GDM1 (cell line): Measurements from ENCODE around the gene LRRC45.
"Not testable (repeated sequence)": the region's sequence is repeated elsewhere in the genome, so short reads cannot be mapped to it uniquely, and the experiment has no call there.

ENCODE experiments used
- DNase-seq: peaks from one replicate; lab custom pipeline; 2025; lab: John Stamatoyannopoulos, UW

LRRC45 gene

DNA sequence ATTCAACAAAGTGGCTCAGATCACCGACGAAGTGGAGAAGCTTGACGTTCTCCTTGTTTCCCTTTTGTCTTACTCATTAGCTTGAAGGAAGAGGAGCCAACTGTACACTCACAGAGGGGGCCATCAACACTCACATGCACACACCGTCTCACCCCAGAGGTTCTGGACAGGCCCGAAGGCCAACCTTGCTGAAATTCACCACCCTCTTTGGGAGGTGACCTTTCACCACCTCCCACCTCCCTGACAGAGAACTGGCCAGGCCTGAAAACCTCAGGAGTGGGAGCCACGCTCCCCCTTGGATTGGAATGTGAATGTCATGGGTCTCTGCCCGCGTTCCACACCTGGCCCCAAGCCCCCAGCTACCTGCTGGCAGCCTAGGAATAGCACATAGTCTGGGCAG lies 12.4 kb downstream of the LRRC45 start:
- DNase-seq, result no peak

DNA sequence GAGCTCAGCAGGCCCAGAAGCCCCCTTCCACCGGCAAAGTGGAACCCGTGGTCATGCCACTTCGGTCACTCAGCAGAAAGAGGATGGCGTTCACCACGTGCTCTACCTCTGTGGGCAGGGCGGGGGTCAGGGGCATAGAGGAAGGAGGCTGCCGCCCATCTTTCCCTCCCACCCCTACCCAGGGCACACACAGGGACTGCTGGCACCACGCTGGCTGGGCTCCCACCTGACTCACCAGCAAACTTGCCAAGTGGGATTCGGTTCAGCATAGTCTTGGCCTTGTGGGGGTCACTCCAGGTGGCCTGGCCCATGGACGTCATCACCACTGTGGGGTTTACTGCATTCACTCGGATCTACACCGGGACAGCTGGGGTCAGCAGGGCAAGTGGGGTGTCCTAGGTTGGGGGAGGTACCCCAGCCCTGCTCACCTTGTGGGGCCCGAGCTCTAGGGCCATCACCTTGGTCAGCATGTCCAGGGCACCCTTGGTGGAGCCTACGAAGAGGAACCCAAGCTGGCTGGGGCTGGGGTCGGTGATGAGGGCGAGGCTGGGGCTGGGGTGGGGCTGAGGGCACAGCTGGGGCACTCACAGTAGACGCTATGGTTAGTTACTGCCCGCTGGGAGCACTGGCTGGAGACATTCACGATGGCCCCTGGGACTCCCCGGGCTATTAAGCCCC lies 13.0 kb downstream of the LRRC45 start:
- no peak for DNase-seq

GRCh38 chr17:82036634-82037091 lies 13.6 kb downstream of the LRRC45 start:
- DNase-seq, result no peak

GRCh38 chr17:82037092-82037888 lies 14.2 kb downstream of the LRRC45 start, which contains the start of gene DCXR:
TSS of gene DCXR (minus strand) at chr17:82037697. CDS start at chr17:82037682, 15 bp downstream.
- DNase-seq, result peak; percentile 92

DNA sequence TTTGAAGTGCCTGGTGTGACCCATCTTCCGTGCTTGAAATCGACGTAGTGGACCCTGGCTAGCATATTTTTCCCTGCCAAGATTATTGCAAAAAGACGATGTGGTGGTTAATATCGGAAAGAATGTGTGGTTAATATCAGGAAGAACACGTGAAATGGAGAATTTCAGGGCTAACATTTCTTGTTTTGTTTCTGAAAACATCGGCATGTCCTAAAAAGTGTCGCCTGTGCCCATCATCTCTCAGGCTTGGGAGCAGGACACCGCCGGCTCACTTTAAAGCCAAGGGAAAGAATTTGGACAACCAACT lies 14.7 kb downstream of the LRRC45 start:
- no peak for DNase-seq

DNA sequence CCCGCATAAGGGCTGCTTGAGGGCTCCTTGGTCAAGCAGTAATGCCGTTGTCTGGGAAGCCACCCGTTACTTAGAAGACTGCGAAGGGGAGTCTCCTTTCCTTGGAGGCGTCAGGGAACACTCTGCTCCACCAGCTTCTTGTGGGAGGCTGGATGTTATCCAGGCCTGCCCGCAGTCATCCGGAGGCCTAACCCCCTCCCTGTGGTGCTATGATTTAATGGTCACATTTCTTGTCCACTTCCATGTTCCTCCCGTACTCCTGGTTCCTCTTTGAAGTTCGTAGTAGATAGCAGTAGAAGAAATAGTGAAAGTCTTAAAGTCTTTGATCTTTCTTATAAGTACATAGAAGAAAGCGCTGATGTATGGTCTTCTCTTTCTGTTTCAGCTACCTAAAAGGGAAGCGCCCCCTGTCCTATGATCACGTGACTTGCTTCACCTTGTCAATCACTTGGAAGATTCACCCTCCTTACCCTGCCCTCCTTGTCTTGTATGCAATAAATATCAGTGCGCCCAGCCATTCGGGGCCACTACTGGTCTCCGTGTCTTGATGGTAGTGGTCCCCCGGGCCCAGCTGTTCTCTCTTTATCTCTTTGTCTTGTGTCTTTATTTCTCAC lies 15.8 kb downstream of the LRRC45 start:
- not testable (repeated sequence) for DNase-seq

GRCh38 chr17:82039695-82040299 lies 16.7 kb downstream of the LRRC45 start:
- no peak for DNase-seq

DNA sequence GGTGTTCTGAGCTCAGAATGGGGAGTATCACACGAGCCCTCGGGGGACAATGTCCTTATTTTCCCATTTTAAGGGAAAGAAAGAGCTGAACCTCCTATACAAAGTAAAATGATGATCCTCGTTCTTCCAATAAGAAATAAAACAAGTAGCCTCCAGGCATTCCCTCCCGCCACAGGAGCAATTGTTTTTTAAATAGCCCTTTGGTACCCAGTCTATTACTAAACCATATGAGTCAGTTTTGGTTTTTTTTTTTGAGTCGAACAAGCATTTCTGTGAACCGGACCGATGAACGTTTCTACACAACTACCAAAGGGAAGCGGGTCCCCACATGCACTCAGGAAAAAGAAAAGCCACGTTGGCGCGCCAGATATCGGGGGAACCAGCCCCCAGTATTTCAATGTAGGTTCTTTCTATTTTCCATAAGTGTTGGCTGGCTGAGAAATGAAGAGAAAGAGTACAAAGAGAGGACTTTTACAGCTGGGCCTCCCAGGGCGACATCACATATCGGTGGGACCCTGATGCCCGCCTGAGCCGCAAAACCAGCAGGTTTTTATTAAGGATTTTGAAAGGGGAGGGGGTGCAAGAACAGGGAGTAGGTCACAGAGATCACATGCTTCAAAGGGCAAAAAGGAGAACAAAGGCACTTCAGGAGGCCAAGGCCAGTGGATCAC lies 18.2 kb downstream of the LRRC45 start:
- DNase-seq, result no peak

DNA sequence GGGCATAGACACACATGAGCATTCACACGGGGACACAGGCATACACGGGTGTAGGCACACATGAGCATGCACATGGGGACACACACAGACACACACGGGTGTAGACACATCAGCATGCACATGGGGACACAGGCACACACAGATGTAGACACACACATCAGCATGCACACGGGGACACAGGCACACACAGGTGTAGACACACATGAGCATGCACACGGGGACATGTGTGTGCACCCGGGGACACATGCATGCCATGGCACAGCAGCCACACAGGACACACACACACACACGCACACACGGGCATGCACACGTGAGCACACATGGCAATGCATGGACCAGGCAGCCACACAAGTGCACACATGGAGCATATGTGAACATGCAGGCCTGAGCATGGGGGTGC lies 19.5 kb downstream of the LRRC45 start:
- no peak for DNase-seq

DNA sequence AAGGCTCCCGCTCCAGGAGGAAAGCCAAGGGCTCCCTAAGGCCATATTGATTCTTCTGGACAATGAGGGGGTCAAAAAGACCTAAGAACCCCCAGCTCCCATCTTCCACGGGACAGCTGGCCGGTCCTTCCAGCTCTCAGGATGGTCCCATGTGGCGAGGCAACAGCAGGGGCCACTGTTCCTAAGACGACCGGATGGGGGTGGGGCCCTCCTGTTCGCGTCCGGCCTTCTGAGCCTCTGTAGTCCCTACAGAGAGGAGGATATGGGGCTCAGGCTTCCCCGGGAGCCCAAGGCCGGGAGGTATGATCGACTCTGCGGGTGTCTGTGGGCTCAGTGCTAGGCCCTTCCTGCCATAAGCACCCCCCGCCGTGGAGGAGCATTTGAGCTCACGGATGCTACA lies 20.4 kb downstream of the LRRC45 start:
- no peak for DNase-seq

DNA sequence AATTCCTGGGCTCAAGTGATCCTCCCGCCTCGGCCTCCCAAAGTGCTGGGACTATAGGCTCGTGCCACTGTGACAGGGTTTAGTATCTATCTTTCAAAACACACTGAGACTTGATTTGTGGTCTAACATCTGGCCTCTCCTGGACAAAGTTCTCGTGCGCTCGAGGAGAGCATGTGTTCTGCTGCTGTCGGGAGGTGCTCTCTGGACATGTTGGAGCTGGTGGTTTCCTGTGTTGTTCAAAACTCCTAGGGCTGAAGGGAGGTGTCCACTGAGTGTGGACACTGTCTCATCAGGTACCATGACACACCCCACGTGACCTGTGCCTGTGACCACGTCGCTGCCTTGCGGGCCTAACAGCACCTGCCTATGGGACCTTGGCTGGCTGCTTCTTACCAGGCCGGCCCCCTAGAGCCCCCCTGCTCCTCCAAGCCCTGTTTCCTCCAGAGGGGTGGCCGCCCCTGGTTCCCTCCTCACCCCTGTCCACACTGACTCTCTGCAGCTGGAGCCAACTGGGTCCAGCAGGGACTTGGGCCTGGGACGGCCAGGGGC lies 22.9 kb downstream of the LRRC45 start:
- DNase-seq, result no peak

DNA sequence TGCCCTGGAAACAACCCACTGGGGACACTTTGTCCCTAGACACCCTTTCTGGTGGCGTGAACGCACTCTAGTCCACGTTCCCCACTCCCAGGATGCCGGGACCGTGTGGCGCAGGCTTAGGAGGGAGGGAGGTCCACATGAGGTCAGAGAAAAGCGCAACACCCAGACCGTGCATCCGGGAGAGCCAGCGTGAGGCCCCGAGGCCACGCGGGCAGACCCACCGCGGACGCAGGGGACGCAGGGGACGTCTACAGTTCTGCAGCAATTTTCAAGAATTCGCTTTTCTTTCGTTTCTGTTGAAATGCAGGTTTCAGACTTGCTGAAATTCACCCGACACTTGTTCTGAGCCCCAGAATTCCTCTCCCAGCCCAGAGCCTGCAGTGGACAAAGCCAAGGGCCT lies 23.8 kb downstream of the LRRC45 start:
- DNase-seq, result no peak

DNA sequence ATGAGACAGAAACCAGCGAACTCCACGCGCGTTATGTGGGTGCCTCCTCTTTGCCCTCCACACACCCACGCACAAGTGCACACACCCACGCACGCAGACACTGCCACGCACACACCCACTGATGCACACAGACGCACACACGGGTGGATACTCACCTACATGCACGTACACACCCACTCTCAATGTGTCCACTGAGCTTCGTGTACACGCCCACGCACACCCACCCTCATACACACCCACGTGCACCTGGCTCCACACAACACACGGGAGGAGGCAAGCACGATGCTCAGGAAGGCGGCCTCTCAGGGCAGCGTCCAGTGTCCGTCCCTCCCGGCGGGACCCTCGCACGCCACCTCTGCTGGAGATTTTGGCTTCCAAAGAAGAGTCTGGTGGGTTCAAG lies 24.3 kb downstream of the LRRC45 start:
- DNase-seq, result no peak

DNA sequence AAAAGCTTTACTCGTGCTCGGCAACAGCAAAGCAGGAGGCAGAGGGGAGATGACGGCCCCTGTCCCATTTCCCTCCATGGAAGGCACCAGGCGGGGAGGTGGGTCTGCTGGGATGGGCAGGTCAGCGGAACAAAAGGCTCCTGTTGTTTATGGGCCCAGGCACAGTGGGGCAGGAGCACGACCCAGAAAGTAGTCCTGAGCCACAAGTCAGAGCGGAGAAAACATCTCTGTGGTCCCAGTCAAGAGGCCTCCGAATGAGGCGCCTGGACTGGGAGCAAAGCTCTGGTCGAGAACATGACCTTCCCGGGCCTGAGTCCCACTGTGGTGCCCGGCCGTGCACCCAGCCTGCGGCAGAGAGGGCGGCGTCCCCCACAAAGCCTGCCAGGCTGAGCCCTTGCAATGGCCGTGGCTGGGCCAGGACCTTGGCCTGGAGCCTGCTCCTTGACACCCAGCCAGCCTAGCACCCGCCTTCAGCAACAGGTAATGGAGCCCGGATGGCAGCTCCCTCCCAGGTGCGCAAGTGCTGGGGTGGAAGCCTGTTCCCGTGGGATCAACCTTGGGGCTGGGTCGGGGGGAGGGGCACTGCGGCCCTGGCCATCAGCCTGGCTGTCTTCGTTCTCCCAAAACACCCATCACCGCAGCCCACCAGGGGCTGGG lies 24.9 kb downstream of the LRRC45 start:
- no peak for DNase-seq

DNA sequence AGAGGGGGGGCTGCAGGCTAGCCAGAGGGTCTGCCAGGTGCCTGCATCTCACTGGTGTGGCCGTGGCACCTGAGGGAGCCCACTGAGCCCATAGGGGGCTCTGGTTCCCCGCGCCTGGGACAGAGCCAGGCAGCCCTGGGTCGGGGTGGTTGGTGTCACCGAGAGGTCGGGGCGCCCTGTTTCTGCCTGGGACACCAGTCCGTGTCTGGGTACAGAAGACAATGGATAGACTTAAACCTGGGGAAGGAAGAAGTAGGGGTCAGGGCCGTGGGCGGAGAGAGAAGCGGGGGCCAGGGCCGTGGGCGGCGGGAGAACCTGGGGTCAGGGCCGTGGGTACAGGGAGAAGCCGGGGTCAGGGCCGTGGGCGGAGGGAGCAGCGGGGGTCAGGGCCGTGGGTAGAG lies 25.5 kb downstream of the LRRC45 start:
- DNase-seq, result no peak

DNA sequence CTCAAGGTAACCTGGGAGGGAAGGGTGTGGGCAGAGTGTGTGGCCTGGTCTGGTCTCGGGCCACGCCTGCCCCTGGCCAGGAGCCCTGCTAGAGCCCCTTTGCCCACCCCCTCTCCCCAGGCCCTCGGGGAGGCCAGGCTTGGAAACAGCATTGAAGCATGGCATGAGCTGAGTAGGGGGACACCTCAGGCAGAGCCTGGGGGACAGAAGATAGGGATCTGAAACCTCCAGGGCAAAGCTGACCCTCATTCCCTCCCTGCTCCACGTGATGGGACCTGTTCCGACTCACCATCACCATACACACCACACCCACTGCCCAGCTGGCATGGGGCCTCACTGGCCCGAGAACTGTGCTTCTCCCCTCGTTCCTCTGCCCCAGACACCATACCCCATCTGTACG lies 26.0 kb downstream of the LRRC45 start:
- DNase-seq, result no peak

- no peak for DNase-seq
These were observed 26.4 kb downstream of the LRRC45 start for GRCh38 chr17:82049521-82049971.

GRCh38 chr17:82050152-82050760 lies 27.2 kb downstream of the LRRC45 start:
- DNase-seq, result no peak

GRCh38 chr17:82050761-82051641 lies 27.9 kb downstream of the LRRC45 start:
- DNase-seq, result no peak
